Keratinocyte (primary cell): ENCODE data around the gene AAGAB.

ENCODE experiments used
- EZH2 ChIP-seq: IDR thresholded peaks from one replicate; pipeline ENCODE4 v1.6.1; 2012; ENCODE audit warnings: inconsistent platforms, mild to moderate bottlenecking, low read length, moderate library complexity
- TF ChIP-seq, protein P1 (sequence below), 3 experiments: IDR thresholded peaks in 1 of 3; conservative IDR thresholded peaks in 1 of 3; optimal IDR thresholded peaks in 1 of 3; 2 replicates in 2 of 3; 3 replicates in 1 of 3; pipeline versions ENCODE3 to v1.5.1; 2011; ENCODE audit warnings: low read length in 3 of 3, mild to moderate bottlenecking in 3 of 3, moderate library complexity in 2 of 3, control low read depth in 1 of 3, inconsistent platforms in 1 of 3; ENCODE audit not compliant: insufficient read depth in 2 of 3; ENCODE audit errors: extremely low read depth in 1 of 3

DNA sequence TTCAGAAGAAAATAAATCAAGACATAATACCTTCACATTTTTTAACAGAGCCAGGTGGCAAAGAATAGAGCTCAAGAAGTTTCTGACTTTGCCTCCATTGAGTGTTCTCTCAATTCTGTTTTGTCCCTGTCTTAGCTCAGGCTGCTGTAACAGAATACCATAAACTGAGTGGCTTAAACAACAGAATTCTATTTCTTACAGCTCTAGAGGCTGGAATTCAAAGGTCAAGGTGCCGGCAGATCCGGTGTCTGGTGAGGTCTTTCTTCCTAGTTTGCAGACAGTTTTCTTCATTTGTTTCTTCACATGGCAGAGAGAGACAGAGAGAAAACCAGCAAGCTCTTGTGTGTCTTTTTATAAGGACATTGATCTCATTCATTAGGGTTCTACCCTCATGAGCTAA, 25.8 kb upstream of the AAGAB start:
- TF ChIP-seq, protein P1, sequence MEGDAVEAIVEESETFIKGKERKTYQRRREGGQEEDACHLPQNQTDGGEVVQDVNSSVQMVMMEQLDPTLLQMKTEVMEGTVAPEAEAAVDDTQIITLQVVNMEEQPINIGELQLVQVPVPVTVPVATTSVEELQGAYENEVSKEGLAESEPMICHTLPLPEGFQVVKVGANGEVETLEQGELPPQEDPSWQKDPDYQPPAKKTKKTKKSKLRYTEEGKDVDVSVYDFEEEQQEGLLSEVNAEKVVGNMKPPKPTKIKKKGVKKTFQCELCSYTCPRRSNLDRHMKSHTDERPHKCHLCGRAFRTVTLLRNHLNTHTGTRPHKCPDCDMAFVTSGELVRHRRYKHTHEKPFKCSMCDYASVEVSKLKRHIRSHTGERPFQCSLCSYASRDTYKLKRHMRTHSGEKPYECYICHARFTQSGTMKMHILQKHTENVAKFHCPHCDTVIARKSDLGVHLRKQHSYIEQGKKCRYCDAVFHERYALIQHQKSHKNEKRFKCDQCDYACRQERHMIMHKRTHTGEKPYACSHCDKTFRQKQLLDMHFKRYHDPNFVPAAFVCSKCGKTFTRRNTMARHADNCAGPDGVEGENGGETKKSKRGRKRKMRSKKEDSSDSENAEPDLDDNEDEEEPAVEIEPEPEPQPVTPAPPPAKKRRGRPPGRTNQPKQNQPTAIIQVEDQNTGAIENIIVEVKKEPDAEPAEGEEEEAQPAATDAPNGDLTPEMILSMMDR (optimal IDR thresholded peaks at IDR 0.05 in 1 of 3, IDR thresholded peaks at IDR 0.05 in 1 of 3, conservative IDR thresholded peaks at IDR 0.05 in 1 of 3; ENCODE audit: extremely low read depth in 1 of 3, insufficient read depth in 2 of 3, low read length in 3 of 3) = no peak
- TF ChIP-seq EZH2 = no peak
